HG02798 (cell line): ENCODE measurements around the gene RARA.
"Not testable (repeated sequence)": the region's sequence is repeated elsewhere in the genome, so short reads cannot be mapped to it uniquely, and the experiment has no call there.

Source experiments
- ATAC-seq: cut with Tn5 transposase; IDR thresholded peaks from one replicate; pipeline ENCODE4 v1.9.1; 2021; ENCODE audit warnings: mild to moderate bottlenecking; ENCODE audit not compliant: unreplicated experiment, poor library complexity

The RARA gene

GRCh38 chr17:40295488-40296436, 13.2 kb upstream of the RARA start:
- ATAC-seq = no peak

GRCh38 chr17:40297511-40297910, 11.5 kb upstream of the RARA start:
- no peak for ATAC-seq

- ATAC-seq = no peak
Measured at GRCh38 chr17:40298726-40299125, 10.3 kb upstream of the RARA start.

GRCh38 chr17:40299159-40299757, 9.7 kb upstream of the RARA start:
- not testable (repeated sequence) for ATAC-seq

- ATAC-seq = no peak
Measured at GRCh38 chr17:40301315-40301714, 7.7 kb upstream of the RARA start.

GRCh38 chr17:40303009-40303657, 5.8 kb upstream of the RARA start:
- no peak for ATAC-seq

- no peak for ATAC-seq
Measured at GRCh38 chr17:40303708-40304551, 5.0 kb upstream of the RARA start.

GRCh38 chr17:40304552-40304863, 4.5 kb upstream of the RARA start:
- not testable (repeated sequence) for ATAC-seq

GRCh38 chr17:40304866-40305265, 4.1 kb upstream of the RARA start:
- ATAC-seq = not testable (repeated sequence)

GRCh38 chr17:40306395-40306794, 2.6 kb upstream of the RARA start:
- no peak for ATAC-seq

- ATAC-seq = no peak
Measured at GRCh38 chr17:40307001-40307730, 1.8 kb upstream of the RARA start.

GRCh38 chr17:40307740-40308239, 1.2 kb upstream of the RARA start:
- ATAC-seq = no peak

GRCh38 chr17:40309949-40310510, 1.1 kb downstream of the RARA start:
- ATAC-seq = no peak

GRCh38 chr17:40310882-40311391, 2.0 kb downstream of the RARA start:
- no peak for ATAC-seq

GRCh38 chr17:40311575-40311974, 2.6 kb downstream of the RARA start:
- ATAC-seq = no peak

- ATAC-seq = no peak
Measured at GRCh38 chr17:40312131-40312731, 3.3 kb downstream of the RARA start.

- ATAC-seq = no peak
Measured at GRCh38 chr17:40312893-40313667, 4.1 kb downstream of the RARA start.
